ENCODE results near the gene BRAT1. TPM values are rescaled to one million over a fixed set of nuclear protein-coding genes. Genes with fewer than 3 reads are reported as not detected.
"Not testable (repeated sequence)": the region's sequence is repeated elsewhere in the genome, so short reads cannot be mapped to it uniquely, and the experiment has no call there.

The BRAT1 gene
- total RNA-seq, 2 experiments from 2014 or later: 24.1 to 24.5 TPM

- H3K4me1 Mint-ChIP-seq (ENCODE audit: low read depth): no peaks in the 10 kb centered on the region
- H3K4me1 ChIP-seq (ENCODE audit: insufficient read depth, low read length): no peaks in the 10 kb centered on the region
- H3K36me3 Mint-ChIP-seq (ENCODE audit: low read depth): peaks cover 29% of the 10 kb centered on the region
- ChIA-PET CTCF (no interaction called here), POLR2A (no interaction called here)
- H3K4me3 Mint-ChIP-seq: no peak overlapping the region
- peak in 3 of 14 experiments; percentile 1 to 30 (median 11) for DNase-seq
- H3K27me3 ChIP-seq (ENCODE audit: control insufficient read depth in 1 of 2, insufficient read depth in 2 of 2, low read length in 2 of 2): no peaks in the 10 kb centered on the region
- no peak overlapping the region for H3K27ac Mint-ChIP-seq
- H3K27ac ChIP-seq (ENCODE audit: low read depth in 1 of 2, low read length in 2 of 2): no peak overlapping the region
- peaks cover 44% of the 10 kb centered on the region for H3K36me3 ChIP-seq (ENCODE audit: insufficient read depth, low read length)
- H3K27me3 Mint-ChIP-seq: no peaks in the 10 kb centered on the region
- H3K4me3 ChIP-seq (ENCODE audit: low read length): no peak overlapping the region
- ATAC-seq (ENCODE audit: poor library complexity): no peak
- no peaks in the 10 kb centered on the region for H3K9me3 Mint-ChIP-seq
- no peak for TF ChIP-seq CTCF (IDR thresholded peaks at IDR 0.05)
- intact Hi-C loops (cut with DNase I, micrococcal nuclease): no loop called here
- H3K9me3 ChIP-seq (ENCODE audit: control insufficient read depth in 1 of 2, insufficient read depth in 1 of 2, low read length in 2 of 2): no peaks in the 10 kb centered on the region
Observed at GRCh38 chr7:2537981-2538851, 17.1 kb downstream of the BRAT1 start.

GRCh38 chr7:2535872-2536627 lies 19.3 kb downstream of the BRAT1 start:
- ATAC-seq (ENCODE audit: poor library complexity); H3K27ac Mint-ChIP-seq; H3K9me3 Mint-ChIP-seq; H3K4me3 Mint-ChIP-seq; H3K27me3 Mint-ChIP-seq; H3K4me3 ChIP-seq (ENCODE audit: low read length); H3K27me3 ChIP-seq (ENCODE audit: control insufficient read depth in 1 of 2, insufficient read depth in 2 of 2, low read length in 2 of 2); H3K4me1 ChIP-seq (ENCODE audit: insufficient read depth, low read length); H3K27ac ChIP-seq (ENCODE audit: low read depth in 1 of 2, low read length in 2 of 2); H3K4me1 Mint-ChIP-seq (ENCODE audit: low read depth); CTCF ChIA-PET; H3K9me3 ChIP-seq (ENCODE audit: control insufficient read depth in 1 of 2, insufficient read depth in 1 of 2, low read length in 2 of 2); intact Hi-C loops (cut with DNase I, micrococcal nuclease): not testable (repeated sequence)
- DNase-seq: peak in 1 of 14 experiments; percentile 18
- H3K36me3 Mint-ChIP-seq (ENCODE audit: low read depth): peaks cover 19% of the 10 kb centered on the region
- POLR2A ChIA-PET: interaction anchor here (0.6 to 0.7 kb wide), 2 partner anchors 10 to 82 kb away, joined by 3 to 4 read pairs; no protein-coding TSS in a partner anchor
- peaks cover 25% of the 10 kb centered on the region for H3K36me3 ChIP-seq (ENCODE audit: insufficient read depth, low read length)

GRCh38 chr7:2534214-2534613 lies 21.1 kb downstream of the BRAT1 start:
- H3K9me3 Mint-ChIP-seq; H3K27me3 ChIP-seq (ENCODE audit: control insufficient read depth in 1 of 2, insufficient read depth in 2 of 2, low read length in 2 of 2); H3K4me3 Mint-ChIP-seq; H3K9me3 ChIP-seq (ENCODE audit: control insufficient read depth in 1 of 2, insufficient read depth in 1 of 2, low read length in 2 of 2); CTCF ChIA-PET; POLR2A ChIA-PET; intact Hi-C loops (cut with DNase I, micrococcal nuclease); ATAC-seq (ENCODE audit: poor library complexity); H3K4me3 ChIP-seq (ENCODE audit: low read length); H3K27ac Mint-ChIP-seq; DNase-seq; H3K27me3 Mint-ChIP-seq; H3K27ac ChIP-seq (ENCODE audit: low read depth in 1 of 2, low read length in 2 of 2): not testable (repeated sequence)
- Mint-ChIP-seq H3K4me1 (ENCODE audit: low read depth) (peaks cover 20% of the 10 kb centered on the region), H3K36me3 (ENCODE audit: low read depth) (peaks cover 14% of the 10 kb centered on the region)
- Histone ChIP-seq H3K4me1 (ENCODE audit: insufficient read depth, low read length) (peaks cover 23% of the 10 kb centered on the region), H3K36me3 (ENCODE audit: insufficient read depth, low read length) (peaks cover 14% of the 10 kb centered on the region)

- H3K27me3 Mint-ChIP-seq; ATAC-seq (ENCODE audit: poor library complexity); intact Hi-C loops (cut with DNase I, micrococcal nuclease); H3K9me3 ChIP-seq (ENCODE audit: control insufficient read depth in 1 of 2, insufficient read depth in 1 of 2, low read length in 2 of 2); H3K4me3 Mint-ChIP-seq; CTCF ChIA-PET; H3K27me3 ChIP-seq (ENCODE audit: control insufficient read depth in 1 of 2, insufficient read depth in 2 of 2, low read length in 2 of 2); POLR2A ChIA-PET; DNase-seq; H3K4me3 ChIP-seq (ENCODE audit: low read length); H3K9me3 Mint-ChIP-seq; H3K27ac ChIP-seq (ENCODE audit: low read depth in 1 of 2, low read length in 2 of 2): not testable (repeated sequence)
- Histone ChIP-seq H3K36me3 (ENCODE audit: insufficient read depth, low read length) (peaks cover 14% of the 10 kb centered on the region), H3K4me1 (ENCODE audit: insufficient read depth, low read length) (peaks cover 29% of the 10 kb centered on the region)
- H3K27ac Mint-ChIP-seq: peak overlapping the region; percentile 24
- peaks cover 15% of the 10 kb centered on the region for H3K36me3 Mint-ChIP-seq (ENCODE audit: low read depth)
- H3K4me1 Mint-ChIP-seq (ENCODE audit: low read depth): peaks cover 24% of the 10 kb centered on the region
Observed at GRCh38 chr7:2533566-2533965, 21.8 kb downstream of the BRAT1 start.

- H3K9me3 ChIP-seq (ENCODE audit: control insufficient read depth in 1 of 2, insufficient read depth in 1 of 2, low read length in 2 of 2); H3K27ac ChIP-seq (ENCODE audit: low read depth in 1 of 2, low read length in 2 of 2); ATAC-seq (ENCODE audit: poor library complexity); H3K9me3 Mint-ChIP-seq; intact Hi-C loops (cut with DNase I, micrococcal nuclease); H3K4me3 Mint-ChIP-seq; H3K27me3 ChIP-seq (ENCODE audit: control insufficient read depth in 1 of 2, insufficient read depth in 2 of 2, low read length in 2 of 2); POLR2A ChIA-PET; H3K27me3 Mint-ChIP-seq; H3K4me3 ChIP-seq (ENCODE audit: low read length); H3K27ac Mint-ChIP-seq: not testable (repeated sequence)
- peaks cover 20% of the 10 kb centered on the region for H3K36me3 Mint-ChIP-seq (ENCODE audit: low read depth)
- H3K36me3 ChIP-seq (ENCODE audit: insufficient read depth, low read length): peaks cover 14% of the 10 kb centered on the region
- CTCF ChIA-PET: interaction anchor here (0.7 kb wide), 1 partner anchor 1357 kb away, joined by 3 read pairs; no protein-coding TSS in a partner anchor
- peaks cover 31% of the 10 kb centered on the region for H3K4me1 Mint-ChIP-seq (ENCODE audit: low read depth)
- peak in 1 of 14 experiments; percentile 13 for DNase-seq
- H3K4me1 ChIP-seq (ENCODE audit: insufficient read depth, low read length): peaks cover 37% of the 10 kb centered on the region
Observed at GRCh38 chr7:2532816-2533215, 22.5 kb downstream of the BRAT1 start.

- H3K27me3 Mint-ChIP-seq; H3K9me3 ChIP-seq (ENCODE audit: control insufficient read depth in 1 of 2, insufficient read depth in 1 of 2, low read length in 2 of 2); H3K27me3 ChIP-seq (ENCODE audit: control insufficient read depth in 1 of 2, insufficient read depth in 2 of 2, low read length in 2 of 2); H3K4me3 ChIP-seq (ENCODE audit: low read length); intact Hi-C loops (cut with DNase I, micrococcal nuclease); ATAC-seq (ENCODE audit: poor library complexity); H3K27ac ChIP-seq (ENCODE audit: low read depth in 1 of 2, low read length in 2 of 2); CTCF ChIA-PET; H3K9me3 Mint-ChIP-seq; POLR2A ChIA-PET: not testable (repeated sequence)
- Histone ChIP-seq H3K4me1 (ENCODE audit: insufficient read depth, low read length) (peaks cover 42% of the 10 kb centered on the region), H3K36me3 (ENCODE audit: insufficient read depth, low read length) (peaks cover 18% of the 10 kb centered on the region)
- peak overlapping the region; percentile 74 for H3K27ac Mint-ChIP-seq
- peak in 1 of 14 experiments; percentile 33 for DNase-seq
- H3K4me1 Mint-ChIP-seq (ENCODE audit: low read depth): peaks cover 37% of the 10 kb centered on the region
- H3K4me3 Mint-ChIP-seq: peak overlapping the region; percentile 65
- H3K36me3 Mint-ChIP-seq (ENCODE audit: low read depth): peaks cover 25% of the 10 kb centered on the region
Observed at GRCh38 chr7:2532199-2532772, 23.0 kb downstream of the BRAT1 start.

All from CD4-positive, alpha-beta T cell (primary cell).